ENCODE results near the gene TRIM45. TPM values are rescaled to one million over a fixed set of nuclear protein-coding genes. Genes with fewer than 3 reads are reported as not detected.

TRIM45 gene
- total and polyA plus RNA-seq, 2 experiments from 2014 or later: 0.76 to 1.4 TPM

DNA sequence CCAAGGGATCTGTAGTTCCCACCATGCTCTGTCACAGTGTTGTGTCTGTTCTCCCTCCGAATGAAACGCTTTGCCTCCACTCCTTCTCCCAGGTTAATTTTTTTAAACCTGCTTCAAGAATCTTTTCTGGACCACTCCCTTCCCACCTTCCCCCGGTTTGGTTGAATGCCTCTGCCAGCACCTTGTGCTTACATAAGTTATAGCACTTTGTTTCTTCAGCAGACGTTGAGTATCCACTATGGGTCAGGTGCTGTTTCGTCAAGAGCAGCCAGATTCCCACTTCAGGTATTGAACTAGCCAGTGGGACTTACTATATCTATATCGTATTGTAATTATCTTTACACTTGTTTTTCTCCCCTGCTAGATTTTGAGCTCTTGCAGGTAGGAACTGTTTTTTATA is 33.9 kb downstream of the TRIM45 start:
- H3K79me2 ChIP-seq (ENCODE audit: insufficient read depth): no peaks in the 10 kb centered on the region
- H3K27me3 ChIP-seq (replicated peaks; ENCODE audit: insufficient read depth): no peaks in the 10 kb centered on the region
- no peak overlapping the region for H3K9ac ChIP-seq
- H3K9me3 ChIP-seq (ENCODE audit: low read depth): no peaks in the 10 kb centered on the region
- no peaks in the 10 kb centered on the region for H3K9me2 ChIP-seq (ENCODE audit: insufficient read depth)
- H3K27ac ChIP-seq: no peak overlapping the region
- H2AFZ ChIP-seq: no peak overlapping the region
- TF ChIP-seq EZH2 (IDR thresholded peaks at IDR 0.05; ENCODE audit: insufficient read depth, poor library complexity, severe bottlenecking) (no peak), EZH2phosphoT487 (IDR thresholded peaks at IDR 0.05; ENCODE audit: insufficient read depth, low read depth) (no peak)
- H3K36me3 ChIP-seq (ENCODE audit: low read depth): no peaks in the 10 kb centered on the region
- no peaks in the 10 kb centered on the region for H4K20me1 ChIP-seq (ENCODE audit: insufficient read depth)
- DNase-seq: no peak
- in situ Hi-C loops (cut with MboI): loop anchor here (25.0 kb wide), 1 partner anchor 825 kb away; no protein-coding TSS in a partner anchor
- no peak overlapping the region for H3K4me3 ChIP-seq
- 91 to 92% methylated on average over 6 of the region's 6 CpGs for WGBS, 2 experiments (ENCODE audit: low coverage in 1 of 2, low lambda C conversion rate in 2 of 2, missing lambda C conversion rate in 2 of 2)
- H3K4me1 ChIP-seq (ENCODE audit: insufficient read depth): peaks cover 3% of the 10 kb centered on the region
- peaks cover 11% of the 10 kb centered on the region for H3F3A ChIP-seq (ENCODE audit: insufficient read depth)
- H3K4me2 ChIP-seq (ENCODE audit: unreplicated experiment): no peak overlapping the region

DNA sequence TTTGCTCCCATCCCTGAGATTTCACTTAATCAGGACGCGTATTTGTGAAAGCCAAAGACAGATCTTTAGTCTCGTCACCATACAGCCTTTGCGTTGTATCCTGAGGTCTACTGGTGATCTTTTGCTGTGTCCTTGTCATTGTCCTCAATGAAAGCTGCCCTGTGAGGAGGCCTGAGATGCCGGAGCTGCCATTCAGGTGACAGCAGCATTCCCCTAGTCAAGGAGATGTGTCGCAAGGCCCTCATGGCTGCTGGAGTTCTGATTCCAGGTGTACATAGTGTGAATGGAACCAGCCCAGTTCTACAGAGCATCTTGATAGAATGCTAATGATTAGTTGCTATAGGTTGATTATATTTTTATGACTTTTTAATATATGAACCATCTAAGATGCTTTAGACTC is 37.3 kb downstream of the TRIM45 start:
- no peak overlapping the region for H3K4me3 ChIP-seq
- no peak overlapping the region for H3K4me2 ChIP-seq (ENCODE audit: unreplicated experiment)
- TF ChIP-seq EZH2phosphoT487 (IDR thresholded peaks at IDR 0.05; ENCODE audit: insufficient read depth, low read depth): no peak
- no peak for TF ChIP-seq EZH2 (IDR thresholded peaks at IDR 0.05; ENCODE audit: insufficient read depth, poor library complexity, severe bottlenecking)
- H3K9ac ChIP-seq: no peak overlapping the region
- no peak overlapping the region for H3K27ac ChIP-seq
- H3K36me3 ChIP-seq (ENCODE audit: low read depth): no peaks in the 10 kb centered on the region
- no peaks in the 10 kb centered on the region for H3F3A ChIP-seq (ENCODE audit: insufficient read depth)
- WGBS, 2 experiments (ENCODE audit: low coverage in 1 of 2, low lambda C conversion rate in 2 of 2, missing lambda C conversion rate in 2 of 2): 80% methylated on average over 6 of the region's 6 CpGs
- no peak for DNase-seq
- no peak overlapping the region for H2AFZ ChIP-seq
- no peaks in the 10 kb centered on the region for H4K20me1 ChIP-seq (ENCODE audit: insufficient read depth)
- in situ Hi-C loops (cut with MboI): loop anchor here (25.0 kb wide), 1 partner anchor 828 kb away; no protein-coding TSS in a partner anchor
- no peaks in the 10 kb centered on the region for H3K4me1 ChIP-seq (ENCODE audit: insufficient read depth)
- H3K9me3 ChIP-seq (ENCODE audit: low read depth): no peaks in the 10 kb centered on the region
- no peaks in the 10 kb centered on the region for H3K27me3 ChIP-seq (replicated peaks; ENCODE audit: insufficient read depth)
- no peaks in the 10 kb centered on the region for H3K9me2 ChIP-seq (ENCODE audit: insufficient read depth)
- no peaks in the 10 kb centered on the region for H3K79me2 ChIP-seq (ENCODE audit: insufficient read depth)

DNA sequence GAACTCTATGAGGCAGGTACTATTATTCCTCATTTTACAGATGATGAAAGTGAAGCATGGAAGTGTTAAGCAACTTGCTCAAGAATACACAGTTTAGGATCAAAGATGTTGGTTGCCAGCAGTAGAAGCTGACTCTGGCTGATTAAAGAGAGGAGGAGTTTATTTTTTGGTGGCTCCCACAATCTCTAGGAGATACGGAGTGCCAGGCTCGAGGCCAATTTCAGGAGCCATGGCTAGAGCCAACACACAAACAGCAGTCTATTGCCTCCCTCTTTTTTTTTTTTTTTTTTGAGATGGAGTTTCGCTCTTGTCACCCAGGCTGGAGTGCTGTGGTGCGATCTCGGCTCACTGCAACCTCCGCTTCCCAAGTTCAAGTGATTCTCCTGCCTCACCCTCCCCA is 41.8 kb downstream of the TRIM45 start:
- TF ChIP-seq EZH2 (IDR thresholded peaks at IDR 0.05; ENCODE audit: insufficient read depth, poor library complexity, severe bottlenecking) (no peak), EZH2phosphoT487 (IDR thresholded peaks at IDR 0.05; ENCODE audit: insufficient read depth, low read depth) (no peak)
- Histone ChIP-seq H3K9ac (no peak overlapping the region), H3K9me3 (ENCODE audit: low read depth) (no peaks in the 10 kb centered on the region), H3K9me2 (ENCODE audit: insufficient read depth) (no peaks in the 10 kb centered on the region), H3K4me3 (no peak overlapping the region), H3K4me2 (ENCODE audit: unreplicated experiment) (no peak overlapping the region), H3K27me3 (replicated peaks; ENCODE audit: insufficient read depth) (no peaks in the 10 kb centered on the region), H2AFZ (no peak overlapping the region), H3K4me1 (ENCODE audit: insufficient read depth) (peaks cover 13% of the 10 kb centered on the region), H3K79me2 (ENCODE audit: insufficient read depth) (no peaks in the 10 kb centered on the region), H4K20me1 (ENCODE audit: insufficient read depth) (no peaks in the 10 kb centered on the region), H3K27ac (no peak overlapping the region), H3K36me3 (ENCODE audit: low read depth) (no peaks in the 10 kb centered on the region), H3F3A (ENCODE audit: insufficient read depth) (peaks cover 23% of the 10 kb centered on the region; the same call in 1 of the 2 replicates)
- WGBS, 2 experiments (ENCODE audit: low coverage in 1 of 2, low lambda C conversion rate in 2 of 2, missing lambda C conversion rate in 2 of 2): 90 to 91% methylated on average over 6 of the region's 6 CpGs
- in situ Hi-C loops (cut with MboI): loop anchor here (10.0 to 25.0 kb wide), 2 partner anchors 205 to 833 kb away; no protein-coding TSS in a partner anchor
- DNase-seq: no peak

DNA sequence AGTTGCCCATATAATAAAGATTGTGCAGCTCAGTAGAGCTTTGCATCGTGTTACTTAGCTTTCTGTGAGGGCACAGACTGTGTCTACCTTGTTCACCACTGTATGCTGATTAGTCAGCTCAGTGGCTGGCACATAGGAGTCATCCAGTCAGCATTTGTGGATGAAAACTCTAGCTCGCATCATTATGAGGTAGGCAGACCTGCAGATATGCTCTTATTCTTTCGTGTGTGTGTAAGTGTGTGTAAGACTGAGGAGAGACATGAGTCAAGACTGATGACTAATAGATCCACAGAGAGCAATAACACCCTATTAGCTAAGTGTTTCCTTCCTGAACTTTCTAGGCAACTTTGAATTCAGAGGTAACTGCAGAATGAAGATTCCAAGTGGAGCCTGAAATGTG is 44.3 kb downstream of the TRIM45 start:
- 3 to 4% methylated on average over 3 of the region's 3 CpGs for WGBS, 2 experiments (ENCODE audit: low coverage in 1 of 2, low lambda C conversion rate in 2 of 2, missing lambda C conversion rate in 2 of 2)
- Histone ChIP-seq H4K20me1 (ENCODE audit: insufficient read depth) (no peaks in the 10 kb centered on the region), H3K4me2 (ENCODE audit: unreplicated experiment) (no peak overlapping the region), H3K9me2 (ENCODE audit: insufficient read depth) (no peaks in the 10 kb centered on the region), H3K27me3 (replicated peaks; ENCODE audit: insufficient read depth) (no peaks in the 10 kb centered on the region), H3K9me3 (ENCODE audit: low read depth) (no peaks in the 10 kb centered on the region), H3K36me3 (ENCODE audit: low read depth) (no peaks in the 10 kb centered on the region), H3K4me3 (no peak overlapping the region), H3F3A (ENCODE audit: insufficient read depth) (peaks cover 23% of the 10 kb centered on the region; the same call in 1 of the 2 replicates), H3K9ac (no peak overlapping the region), H3K4me1 (ENCODE audit: insufficient read depth) (peaks cover 13% of the 10 kb centered on the region), H3K27ac (peak overlapping the region; percentile 53), H2AFZ (no peak overlapping the region), H3K79me2 (ENCODE audit: insufficient read depth) (no peaks in the 10 kb centered on the region)
- in situ Hi-C loops (cut with MboI): loop anchor here (10.0 to 25.0 kb wide), 2 partner anchors 208 to 835 kb away; no protein-coding TSS in a partner anchor
- TF ChIP-seq EZH2 (IDR thresholded peaks at IDR 0.05; ENCODE audit: insufficient read depth, poor library complexity, severe bottlenecking) (no peak), EZH2phosphoT487 (IDR thresholded peaks at IDR 0.05; ENCODE audit: insufficient read depth, low read depth) (no peak)
- DNase-seq: peak; percentile 93

All from GM23248 (cell line).